IMR-90 (cell line): ENCODE data around the gene TMEM132A. TPM values are rescaled to one million over a fixed set of nuclear protein-coding genes. Genes with fewer than 3 reads are reported as not detected.

ENCODE experiments used
- ATAC-seq: fragments of 200-7000 bp; cut with Tn5 transposase; 2 replicates; pipeline ENCODE4 v1.9.1; 2020; ENCODE audit warnings: low read depth, mild to moderate bottlenecking, moderate library complexity
- BruUV-seq: library from RNA; stranded (reverse); fragments of 400-500 nt; replicated peaks from 2 replicates; lab custom pipeline; 2021; lab: Mats Ljungman, UMichigan
- CTCF ChIA-PET: fragments of 300-600 bp; formaldehyde crosslinking; extraction: SDS; loops from one replicate; lab custom pipeline; 2021; ENCODE audit warnings: antibody characterized with exemption; lab: Yijun Ruan, JAX
- POLR2A ChIA-PET: fragments of 300-600 bp; sonication (Branson Sonifier 250); formaldehyde crosslinking; loops from one replicate; lab custom pipeline; 2022; ENCODE audit warnings: antibody characterized with exemption; ENCODE audit not compliant: unreplicated experiment; lab: Charles Lee
- DNase-seq: peaks from one replicate; pipeline ENCODE4 v3.0.0; 2013
- H2AFZ ChIP-seq: replicated peaks from 2 replicates; pipeline ENCODE3; 2013; ENCODE audit warnings: low read length, mild to moderate bottlenecking; ENCODE audit not compliant: poor library complexity
- H2AK5ac ChIP-seq: 2 replicates; pipeline ENCODE4 v1.6.1; 2013; ENCODE audit warnings: low read depth, low read length, inconsistent platforms
- H2AK9ac ChIP-seq: replicated peaks from 2 replicates; pipeline ENCODE3; 2013; ENCODE audit warnings: mild to moderate bottlenecking, low read depth, low read length, moderate library complexity; ENCODE audit not compliant: poor library complexity
- H2BK120ac ChIP-seq: 2 replicates; pipeline ENCODE4 v1.6.1; 2013; ENCODE audit warnings: low read depth, low read length, inconsistent platforms
- H2BK15ac ChIP-seq: 3 replicates; pipeline ENCODE4 v1.6.1; 2013; ENCODE audit warnings: low read depth, low read length, inconsistent platforms
- H2BK20ac ChIP-seq: 2 replicates; pipeline ENCODE4 v1.6.1; 2013; ENCODE audit warnings: low read depth, mild to moderate bottlenecking, inconsistent platforms, low read length, moderate library complexity
- H2BK5ac ChIP-seq: 2 replicates; pipeline ENCODE4 v1.6.1; 2013; ENCODE audit warnings: mild to moderate bottlenecking, low read depth, low read length, inconsistent platforms; ENCODE audit not compliant: poor library complexity, severe bottlenecking
- H3K14ac ChIP-seq: replicated peaks from 2 replicates; pipeline ENCODE4 v1.6.1; 2013; ENCODE audit warnings: low read depth, low read length, inconsistent platforms
- H3K18ac ChIP-seq: 2 replicates; pipeline ENCODE4 v1.6.1; 2013; ENCODE audit warnings: low read depth, low read length, control low read depth
- H3K23ac ChIP-seq: 2 replicates; pipeline ENCODE4 v1.6.1; 2013; ENCODE audit warnings: low read depth, low read length, inconsistent platforms
- H3K27ac ChIP-seq: 2 replicates; pipeline ENCODE4 v1.5.1; 2013; ENCODE audit warnings: mild to moderate bottlenecking, control low read depth, low read length; ENCODE audit not compliant: insufficient read depth
- H3K27me3 ChIP-seq: 2 replicates; pipeline ENCODE4 v1.6.1; 2013; ENCODE audit warnings: low read length; ENCODE audit not compliant: control insufficient read depth, insufficient read depth
- H3K36me3 ChIP-seq: 2 replicates; pipeline ENCODE4 v1.6.1; 2013; ENCODE audit warnings: low read length, mixed read lengths; ENCODE audit not compliant: control insufficient read depth, insufficient read depth
- H3K4ac ChIP-seq: 2 replicates; pipeline ENCODE4 v1.6.1; 2013; ENCODE audit warnings: low read depth, low read length, inconsistent platforms
- H3K4me1 ChIP-seq: 2 replicates; pipeline ENCODE4 v1.6.1; 2013; ENCODE audit warnings: low read length, mixed read lengths; ENCODE audit not compliant: control insufficient read depth, insufficient read depth
- H3K4me2 ChIP-seq: 2 replicates; pipeline ENCODE4 v1.6.1; 2013; ENCODE audit warnings: low read depth, mild to moderate bottlenecking, control low read depth, low read length, moderate library complexity
- H3K4me3 ChIP-seq: 2 replicates; pipeline ENCODE4 v1.5.1; 2013; ENCODE audit warnings: low read depth, mild to moderate bottlenecking, control low read depth, low read length, moderate library complexity; ENCODE audit not compliant: insufficient read depth
- H3K56ac ChIP-seq: 2 replicates; pipeline ENCODE4 v1.6.1; 2013; ENCODE audit warnings: low read length, inconsistent platforms; ENCODE audit not compliant: insufficient read depth; ENCODE audit errors: extremely low read depth
- H3K79me1 ChIP-seq, 2 experiments: 2 replicates each; pipeline ENCODE4 v1.6.1; 2013; ENCODE audit warnings: low read length in 2 of 2, inconsistent platforms in 1 of 2, low read depth in 1 of 2
- H3K9ac ChIP-seq: 2 replicates; pipeline ENCODE4 v1.6.1; 2013; ENCODE audit warnings: low read depth, low read length, control low read depth
- H3K9me1 ChIP-seq: 2 replicates; pipeline ENCODE4 v1.6.1; 2013; ENCODE audit warnings: low read length, inconsistent platforms; ENCODE audit not compliant: insufficient read depth
- H3K9me3 ChIP-seq: 2 replicates; pipeline ENCODE4 v1.6.1; 2013; ENCODE audit warnings: low read length; ENCODE audit not compliant: control insufficient read depth, insufficient read depth
- H4K20me1 ChIP-seq: 2 replicates; pipeline ENCODE4 v1.6.1; 2013; ENCODE audit warnings: low read length, inconsistent platforms; ENCODE audit not compliant: insufficient read depth
- H4K5ac ChIP-seq: 2 replicates; pipeline ENCODE4 v1.6.1; 2013; ENCODE audit warnings: mild to moderate bottlenecking, low read depth, low read length, control low read depth
- H4K8ac ChIP-seq, 2 experiments: 2 replicates each; pipeline ENCODE4 v1.6.1; 2013; ENCODE audit warnings: low read depth in 2 of 2, low read length in 2 of 2, control low read depth in 1 of 2, inconsistent platforms in 1 of 2
- H4K91ac ChIP-seq: 2 replicates; pipeline ENCODE4 v1.6.1; 2013; ENCODE audit warnings: low read depth, low read length, inconsistent platforms; ENCODE audit not compliant: insufficient read depth
- BHLHE40 ChIP-seq: fragments of 150-350 bp; IDR thresholded peaks from 2 replicates; pipeline ENCODE4 v1.6.1; 2016; ENCODE audit warnings: mild to moderate bottlenecking, low read depth, low read length
- CEBPB ChIP-seq: IDR thresholded peaks from 2 replicates; pipeline ENCODE4 v1.6.1; 2012; ENCODE audit warnings: low read depth, low read length, improper control_type of control experiment
- CHD1 ChIP-seq: IDR thresholded peaks from 2 replicates; pipeline ENCODE4 v1.6.1; 2012; ENCODE audit warnings: low read depth, low read length, improper control_type of control experiment
- CTCF ChIP-seq: conservative IDR thresholded peaks from 2 replicates; pipeline ENCODE4 v1.5.1; 2012; ENCODE audit warnings: mild to moderate bottlenecking, low read depth, low read length, improper control_type of control experiment
- ELK1 ChIP-seq: fragments of 150-350 bp; IDR thresholded peaks from 2 replicates; pipeline ENCODE4 v1.6.1; 2016; ENCODE audit warnings: low read depth, mild to moderate bottlenecking, low read length, moderate library complexity, borderline replicate concordance
- FOS ChIP-seq: fragments of 150-350 bp; IDR thresholded peaks from 2 replicates; pipeline ENCODE4 v1.6.1; 2016; ENCODE audit warnings: low read depth, low read length
- MAFK ChIP-seq: IDR thresholded peaks from 2 replicates; pipeline ENCODE4 v1.6.1; 2012; ENCODE audit warnings: low read depth, low read length, improper control_type of control experiment
- MAZ ChIP-seq: IDR thresholded peaks from 2 replicates; pipeline ENCODE4 v1.6.1; 2012; ENCODE audit warnings: low read depth, mild to moderate bottlenecking, low read length, improper control_type of control experiment, moderate library complexity, borderline replicate concordance
- MXI1 ChIP-seq: IDR thresholded peaks from 2 replicates; pipeline ENCODE4 v1.6.1; 2012; ENCODE audit warnings: low read depth, mild to moderate bottlenecking, low read length, moderate library complexity, borderline replicate concordance
- NFE2L2 ChIP-seq: fragments of 150-350 bp; IDR thresholded peaks from 2 replicates; pipeline ENCODE4 v1.6.1; 2016; ENCODE audit warnings: low read depth, mild to moderate bottlenecking, low read length
- POLR2A ChIP-seq: IDR thresholded peaks from 2 replicates; pipeline ENCODE4 v1.6.1; 2012; ENCODE audit warnings: mild to moderate bottlenecking, low read depth, low read length
- RAD21 ChIP-seq: IDR thresholded peaks from 2 replicates; pipeline ENCODE4 v1.6.1; 2012; ENCODE audit warnings: low read length, improper control_type of control experiment
- RCOR1 ChIP-seq: IDR thresholded peaks from 2 replicates; pipeline ENCODE4 v1.6.1; 2012; ENCODE audit warnings: mild to moderate bottlenecking, low read length, improper control_type of control experiment; ENCODE audit not compliant: insufficient replicate concordance
- RFX5 ChIP-seq: IDR thresholded peaks from 2 replicates; pipeline ENCODE4 v1.8.0; 2012; ENCODE audit warnings: low read depth, mild to moderate bottlenecking, low read length, moderate library complexity
- SMC3 ChIP-seq: fragments of 150-350 bp; IDR thresholded peaks from 2 replicates; pipeline ENCODE4 v1.6.1; 2016; ENCODE audit warnings: low read depth, mild to moderate bottlenecking, antibody characterized with exemption, low read length, moderate library complexity
- USF2 ChIP-seq: fragments of 150-350 bp; IDR thresholded peaks from 2 replicates; pipeline ENCODE4 v1.6.1; 2017; ENCODE audit warnings: mild to moderate bottlenecking, antibody characterized with exemption, low read length, low read depth
- WGBS, 2 experiments: methylation state at CpG; one replicate each; pipeline versions ENCODE4 v1.1.5 to v1.1.7; 2013; ENCODE audit warnings: missing lambda C conversion rate in 2 of 2; ENCODE audit not compliant: insufficient read length in 1 of 2; ENCODE audit errors: extremely low coverage in 2 of 2; 5-methylcytosine and 5-hydroxymethylcytosine counted together
- dilution Hi-C: fragments of 300-500 bp; cut with HindIII; formaldehyde crosslinking; loops from one replicate; pipeline ENCODE4 v1.14.3; 2018; ENCODE audit warnings: low sequenced_read_pairs; ENCODE audit not compliant: unreplicated experiment
- in situ Hi-C: fragments of 300-500 bp; cut with MboI; formaldehyde crosslinking; loops from 3 replicates; pipeline ENCODE4 v1.14.3; 2019; ENCODE audit warnings: low sequenced_read_pairs, inconsistent platforms, mixed read lengths
- intact Hi-C: fragments of 100-400 bp; cut with micrococcal nuclease; formaldehyde crosslinking; loops from 2 replicates; pipeline ENCODE4 v1.10.0; 2022
- polyA plus RNA-seq, 3 experiments: library from polyadenylated mRNA; depleted of rRNA; stranded (reverse); fragments of >200 nt; gene quantifications; 2 replicates each; pipeline ENCODE4 v1.2.3, GENCODE V29; 2012; ENCODE audit warnings: low replicate concordance in 1 of 3
- total RNA-seq: library from RNA; depleted of rRNA; stranded (reverse); fragments of >200 nt; gene quantifications from 2 replicates; pipeline ENCODE4 v1.2.3, GENCODE V29; 2012

The TMEM132A gene
- total and polyA plus RNA-seq, 2 of the 4 experiments (the other 2 are of a cell fraction) = 7.7 to 64.2 TPM

- Histone ChIP-seq H3K79me1 (no peaks in the 10 kb centered on the region), H3K27ac (no peak overlapping the region), H3K9me3 (no peaks in the 10 kb centered on the region; the same call in 1 of the 2 replicates), H3K14ac (no peak overlapping the region), H4K8ac (no peak overlapping the region), H2BK120ac (no peak overlapping the region), H3K4me2 (no peak overlapping the region), H3K4me3 (no peak overlapping the region), H4K5ac (no peak overlapping the region), H2BK20ac (no peak overlapping the region), H2AK5ac (no peak overlapping the region), H3K9me1 (no peaks in the 10 kb centered on the region; the same call in 1 of the 2 replicates), H2AFZ (no peak overlapping the region), H3K9ac (no peak overlapping the region), H4K91ac (no peak overlapping the region), H3K18ac (no peak overlapping the region), H3K27me3 (peaks cover 36% of the 10 kb centered on the region), H3K4ac (no peak overlapping the region), H2AK9ac (no peak overlapping the region), H3K36me3 (no peaks in the 10 kb centered on the region), H4K20me1 (no peaks in the 10 kb centered on the region), H3K56ac (no peak overlapping the region), H3K23ac (no peak overlapping the region), H3K4me1 (no peaks in the 10 kb centered on the region), H2BK15ac (no peak overlapping the region), H2BK5ac (no peak overlapping the region)
- no CpG with 5 or more reads among the region's 4 CpGs for WGBS, 2 experiments
- ChIA-PET POLR2A (no interaction called here), CTCF (interaction anchor here (1.5 kb wide), 1 partner anchor 221 kb away, joined by 4 read pairs; no protein-coding TSS in a partner anchor)
- DNase-seq = no peak
- in situ Hi-C loops = no loop called here
- dilution Hi-C loops = no loop called here
- intact Hi-C loops = loop anchor here (5.0 kb wide), 1 partner anchor 135 kb away; no protein-coding TSS in a partner anchor
- BruUV-seq = no TSS peak
- TF ChIP-seq RAD21 = no peak
- no peak for TF ChIP-seq MAZ
- no peak for TF ChIP-seq CTCF
- no peak for TF ChIP-seq SMC3
- no peak for TF ChIP-seq NFE2L2
- no peak for TF ChIP-seq CEBPB
- no peak for TF ChIP-seq POLR2A
- no peak for TF ChIP-seq RCOR1
- TF ChIP-seq FOS = no peak
- no peak for TF ChIP-seq CHD1
- no peak for TF ChIP-seq ELK1
- TF ChIP-seq USF2 = no peak
- TF ChIP-seq RFX5 = no peak
- TF ChIP-seq MAFK = no peak
- TF ChIP-seq MXI1 = no peak
- no peak for TF ChIP-seq BHLHE40
- ATAC-seq = no peak
These were observed 42.6 kb downstream of the TMEM132A start for GRCh38 chr11:60966890-60967289.
